Activated CD4-positive, alpha-beta T cell treated with anti-CD3 and anti-CD28 coated beads, Interleukin-10, Interleukin-2, amounts not matched to agents 100 ng/mL and 50 ng/mL, durations not matched to agents 16 hours and 8 hours (primary cell): Measurements from ENCODE around the gene C1orf198.
A peak's percentile ranks its signal among the peaks of the same experiment; 100 is the strongest.

Experiments used
- DNase-seq: peaks from one replicate; pipeline ENCODE4 v3.0.0-alpha.2; 2020

C1orf198 gene

GRCh38 chr1:230807029-230807428, 61.3 kb downstream of the C1orf198 start:
- no peak for DNase-seq

GRCh38 chr1:230806552-230806951, 61.8 kb downstream of the C1orf198 start:
- DNase-seq: no peak

DNA sequence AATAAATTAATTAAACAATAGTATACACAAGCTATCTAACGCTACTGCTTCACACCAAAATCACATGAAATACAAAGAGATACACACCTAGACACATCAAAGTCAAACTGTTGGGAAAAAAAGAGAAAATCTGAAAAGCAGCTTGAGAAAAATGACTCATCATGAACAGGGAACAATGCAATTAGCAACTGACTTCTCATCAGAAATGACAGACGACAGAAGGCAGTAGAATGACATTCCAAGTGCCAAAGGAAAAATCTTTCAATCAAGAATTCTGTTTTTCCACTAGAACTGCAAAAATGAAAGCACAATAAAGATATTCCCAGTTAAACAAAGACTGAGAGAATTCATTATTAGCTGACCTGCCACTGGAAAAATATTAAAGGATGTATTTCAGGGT, 63.9 kb downstream of the C1orf198 start:
- DNase-seq: no peak

DNA sequence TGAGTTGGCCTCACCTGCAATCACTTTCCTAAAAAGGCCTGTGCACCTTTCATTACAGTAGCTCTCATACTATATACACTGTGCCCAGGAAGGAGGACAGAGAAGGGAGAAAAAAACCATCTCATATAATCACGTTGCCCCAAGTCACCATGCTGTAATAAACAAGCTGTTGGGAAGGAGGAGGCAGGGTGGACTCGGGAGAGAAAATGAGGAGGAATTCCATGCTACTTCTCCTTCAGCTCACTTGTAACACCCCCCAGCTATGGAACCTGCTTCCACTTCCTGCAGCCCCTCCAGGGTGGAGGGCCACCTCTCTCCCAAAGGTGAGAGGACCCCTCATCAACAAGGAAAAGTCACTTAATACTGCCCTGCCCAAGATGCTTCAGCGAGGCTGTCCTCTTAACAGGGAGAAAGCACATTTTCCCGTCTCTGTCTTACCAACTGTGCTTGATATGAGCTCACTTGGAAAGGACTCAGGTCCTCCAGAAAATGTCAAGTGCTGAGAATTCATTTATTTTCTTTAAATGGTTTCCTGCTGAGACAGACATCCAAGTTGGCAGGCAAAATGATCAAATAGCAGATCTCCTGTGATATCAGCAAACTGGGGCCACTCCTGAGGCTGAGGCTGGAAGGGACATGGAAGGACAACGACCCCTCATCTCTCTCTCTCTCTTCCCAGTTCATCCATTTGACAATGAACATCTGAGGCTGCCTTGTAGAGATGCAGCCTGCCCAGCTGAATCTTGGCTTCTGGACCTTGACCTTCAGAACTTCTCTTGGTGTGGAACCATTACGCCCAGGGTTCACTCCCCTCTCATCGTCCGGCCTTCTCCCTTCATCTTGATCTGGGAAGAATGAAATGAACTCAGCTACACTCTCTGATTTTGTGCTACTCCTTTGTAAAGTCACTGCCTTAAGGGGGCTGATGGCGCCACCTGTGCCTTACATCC, 67.2 kb downstream of the C1orf198 start:
- no peak for DNase-seq

DNA sequence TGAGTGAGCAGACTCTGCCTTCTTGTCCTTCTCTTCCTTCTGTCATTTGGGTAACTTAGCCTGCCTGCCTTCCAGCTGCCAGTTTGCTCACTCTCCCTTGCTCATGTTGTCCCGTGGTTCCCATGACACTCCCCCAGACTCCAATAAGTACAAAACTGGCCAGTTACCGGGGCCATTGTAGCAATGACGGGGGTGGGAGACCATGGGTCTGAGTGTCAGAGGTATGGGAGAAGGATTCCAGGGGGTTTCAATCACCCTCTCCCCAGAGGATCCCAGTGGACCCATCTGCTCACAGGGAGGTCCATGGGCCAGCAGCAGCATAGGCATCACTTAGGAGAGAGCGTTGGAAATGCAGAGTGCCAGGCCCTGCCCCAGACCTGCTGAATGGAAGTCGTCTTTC, 69.8 kb downstream of the C1orf198 start:
- no peak for DNase-seq

GRCh38 chr1:230797942-230798365, 70.4 kb downstream of the C1orf198 start:
- DNase-seq: peak; percentile 15

- DNase-seq: no peak
Observed at GRCh38 chr1:230797376-230797920, 70.9 kb downstream of the C1orf198 start.

- no peak for DNase-seq
Observed at GRCh38 chr1:230796626-230797025, 71.7 kb downstream of the C1orf198 start.

- DNase-seq: no peak
Observed at GRCh38 chr1:230794871-230795605, 73.3 kb downstream of the C1orf198 start.

DNA sequence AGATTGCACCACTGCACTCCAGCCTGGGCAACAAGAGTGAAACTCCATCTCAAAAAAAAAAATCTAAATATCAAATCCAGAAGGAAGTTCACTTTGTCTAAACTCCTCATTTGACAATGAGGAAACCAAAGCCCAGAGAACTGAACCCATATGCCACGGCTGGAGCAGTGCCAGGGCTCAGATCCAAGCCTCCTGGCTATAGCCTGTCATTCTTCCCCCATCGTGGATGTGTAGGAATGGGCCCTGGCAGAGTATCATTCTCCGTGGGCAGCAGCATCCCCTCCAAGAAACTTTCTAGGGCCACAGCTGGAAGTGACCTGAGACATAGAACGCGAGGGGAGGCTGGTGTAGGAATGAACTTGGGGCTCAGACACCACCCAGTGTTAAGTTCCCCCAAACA, 73.9 kb downstream of the C1orf198 start:
- no peak for DNase-seq

GRCh38 chr1:230793463-230793745, 74.9 kb downstream of the C1orf198 start:
- DNase-seq: no peak

GRCh38 chr1:230792691-230793462, 75.4 kb downstream of the C1orf198 start:
- no peak for DNase-seq

DNA sequence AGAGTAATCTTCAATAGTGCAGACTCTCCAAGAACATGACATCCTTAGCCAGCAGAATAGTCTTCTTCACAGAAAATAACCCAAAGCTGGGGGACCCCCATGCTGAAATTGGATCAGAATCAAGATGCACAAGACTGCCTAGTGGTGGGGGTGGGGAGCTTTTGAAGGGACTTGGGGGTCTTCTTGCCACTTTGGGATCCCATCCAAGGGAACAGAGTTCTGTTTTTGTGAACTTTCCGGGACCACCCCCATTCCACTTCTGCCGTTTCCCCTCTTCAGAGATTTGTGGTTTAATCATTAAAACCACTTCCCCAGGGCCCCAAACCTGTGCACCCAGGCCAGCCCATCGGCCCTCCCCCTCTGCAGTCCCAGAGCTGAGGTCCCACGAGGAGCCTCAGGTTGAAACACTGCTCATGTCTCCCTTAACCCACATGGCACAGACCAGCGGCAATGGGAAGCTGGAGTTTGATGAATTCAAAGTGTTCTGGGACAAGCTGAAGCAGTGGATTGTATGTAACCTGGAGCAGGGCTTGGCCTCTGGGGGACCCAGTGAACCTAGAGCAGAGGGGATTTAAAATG, 76.2 kb downstream of the C1orf198 start:
- DNase-seq: no peak

DNA sequence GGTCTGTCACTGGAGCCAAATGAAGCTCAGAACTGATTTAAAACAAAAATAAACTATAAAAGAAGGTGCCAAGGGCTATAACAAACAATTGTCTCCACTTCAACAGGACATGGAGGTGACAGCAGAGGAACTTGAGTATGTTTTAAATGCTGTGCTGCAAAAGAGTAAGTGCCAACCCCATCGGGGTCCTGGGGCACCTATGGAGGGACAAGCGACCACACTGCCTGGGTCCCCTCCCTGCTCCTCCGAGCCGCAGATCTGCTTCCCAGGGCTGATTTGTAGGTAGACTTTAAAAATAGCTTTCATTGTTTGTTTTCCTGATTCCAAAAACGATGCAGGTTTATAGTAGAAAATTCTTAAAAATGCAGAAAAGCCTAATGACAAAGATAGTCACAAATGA, 78.3 kb downstream of the C1orf198 start:
- DNase-seq: no peak

GRCh38 chr1:230788561-230789275, 79.6 kb downstream of the C1orf198 start:
- DNase-seq: no peak

- no peak for DNase-seq
Observed at GRCh38 chr1:230787471-230787870, 80.8 kb downstream of the C1orf198 start.
